K562 (cell line): ENCODE measurements around the gene AQP6. TPM values are rescaled to one million over a fixed set of nuclear protein-coding genes. Genes with fewer than 3 reads are reported as not detected.

Source experiments
- ATAC-seq: fragments of 200-7000 bp; cut with Tn5 transposase; 3 replicates; pipeline ENCODE4 v1.9.1; 2020; ENCODE audit warnings: moderate library complexity
- BruUV-seq: library from RNA; stranded (reverse); fragments of 400-500 nt; replicated peaks from 2 replicates; lab custom pipeline; 2021; lab: Mats Ljungman, UMichigan
- CTCF ChIA-PET: fragments of 300-600 bp; formaldehyde crosslinking; extraction: SDS; loops from one replicate; lab custom pipeline; 2021; ENCODE audit warnings: low intra/inter-chr PET ratio; lab: Yijun Ruan, JAX
- POLR2A ChIA-PET: fragments of 300-600, 350-650 bp; sonication (Branson Sonifier 250); formaldehyde crosslinking; extraction: SDS; loops from one replicate; lab custom pipeline; 2021; ENCODE audit warnings: antibody characterized with exemption, inconsistent platforms; lab: Yijun Ruan, JAX
- DNase-seq, 4 experiments: peaks; one replicate each; pipeline versions ENCODE4 v3.0.0 to v3.0.0-alpha.2; 2011 to 2018; ENCODE audit warnings: low spot score in 3 of 4, mixed read lengths in 3 of 4; ENCODE audit errors: extremely low read depth in 1 of 4
- FAIRE-seq: peaks from 2 replicates; lab custom pipeline; 2011; peaks lifted over from hg19 to GRCh38; lab: Jason Lieb, UNC
- H2AFZ ChIP-seq: 2 replicates; pipeline ENCODE4 v1.6.0; 2011; ENCODE audit warnings: low read depth, low read length, control low read depth, inconsistent platforms
- H3K27ac ChIP-seq: fragments of 200-600 bp; 3 replicates; pipeline ENCODE4 v1.8.0; 2011; ENCODE audit warnings: low read depth, mild to moderate bottlenecking, control low read depth, inconsistent platforms, low read length, moderate library complexity, mixed read lengths; ENCODE audit errors: extremely low read depth
- H3K27me3 ChIP-seq, 2 experiments: fragments of 300-600 bp in 1 of 2; 2 replicates in 1 of 2; 3 replicates in 1 of 2; pipeline versions ENCODE4 v1.6.0 to v1.8.0; 2011; ENCODE audit warnings: inconsistent platforms in 2 of 2, low read length in 2 of 2, mild to moderate bottlenecking in 1 of 2, mixed read lengths in 1 of 2, moderate library complexity in 1 of 2; ENCODE audit not compliant: control insufficient read depth in 2 of 2, insufficient read depth in 2 of 2
- H3K36me3 ChIP-seq: fragments of 300-600 bp; 3 replicates; pipeline ENCODE4 v1.8.0; 2011; ENCODE audit warnings: mild to moderate bottlenecking, low read length, inconsistent platforms; ENCODE audit not compliant: control insufficient read depth, insufficient read depth
- H3K4me1 ChIP-seq, 2 experiments: fragments of 200-600 bp in 1 of 2; replicated peaks in 1 of 2; 2 replicates in 1 of 2; 3 replicates in 1 of 2; pipeline versions ENCODE4 v1.5.1 to v1.8.0; 2011; ENCODE audit warnings: inconsistent platforms in 2 of 2, low read length in 2 of 2, mild to moderate bottlenecking in 1 of 2, mixed read lengths in 1 of 2, moderate library complexity in 1 of 2; ENCODE audit not compliant: control insufficient read depth in 2 of 2, insufficient read depth in 2 of 2
- H3K4me2 ChIP-seq: 2 replicates; pipeline ENCODE4 v1.6.1; 2011; ENCODE audit warnings: low read length, control low read depth, inconsistent platforms, mixed read lengths; ENCODE audit not compliant: insufficient read depth
- H3K4me3 ChIP-seq: fragments of 200-600 bp; sonication (generic), shearing (Covaris generic); 2 replicates; pipeline ENCODE4 v1.5.1; 2016; ENCODE audit warnings: control low read depth, inconsistent platforms
- H3K79me2 ChIP-seq: fragments of 200-600 bp; 3 replicates; pipeline ENCODE4 v1.8.0; 2011; ENCODE audit warnings: low read length, inconsistent platforms; ENCODE audit not compliant: control insufficient read depth, insufficient read depth
- H3K9ac ChIP-seq, 2 experiments: 2 replicates each; pipeline versions ENCODE4 v1.6.0 to v1.6.1; 2011; ENCODE audit warnings: low read depth in 2 of 2, low read length in 2 of 2, control low read depth in 1 of 2, inconsistent platforms in 1 of 2, mild to moderate bottlenecking in 1 of 2, mixed read lengths in 1 of 2; ENCODE audit not compliant: insufficient read depth in 1 of 2
- H3K9me1 ChIP-seq: one replicate; pipeline ENCODE4 v1.6.0; 2011; ENCODE audit warnings: inconsistent platforms, mild to moderate bottlenecking, low read length, moderate library complexity; ENCODE audit not compliant: control insufficient read depth, insufficient read depth
- H3K9me3 ChIP-seq: replicated peaks from 2 replicates; pipeline ENCODE4 v1.5.1; 2011; ENCODE audit warnings: low read depth, low read length, inconsistent platforms; ENCODE audit not compliant: control insufficient read depth, insufficient read depth
- H4K20me1 ChIP-seq: replicated peaks from 2 replicates; pipeline ENCODE4 v1.6.1; 2011; ENCODE audit warnings: low read length, inconsistent platforms, mixed read lengths; ENCODE audit not compliant: control insufficient read depth, insufficient read depth
- ARHGAP35 ChIP-seq: fragments of 450-650 bp; IDR thresholded peaks from 2 replicates; pipeline ENCODE4 v1.6.1; 2018; ENCODE audit not compliant: partially characterized antibody
- CGGBP1 ChIP-seq: fragments of 250-450 bp; sonication (Bioruptor Pico); IDR thresholded peaks from 2 replicates; pipeline ENCODE4 v1.9.0; 2021; ENCODE audit warnings: mild to moderate bottlenecking
- CHD2 ChIP-seq: IDR thresholded peaks from 2 replicates; pipeline ENCODE4 v1.6.1; 2011; ENCODE audit warnings: low read depth, low read length
- DPF2 ChIP-seq: fragments of 450-650 bp; IDR thresholded peaks from 2 replicates; pipeline ENCODE4 v1.6.1; 2016
- FOS ChIP-seq: IDR thresholded peaks from 3 replicates; pipeline ENCODE4 v1.6.1; 2011; ENCODE audit not compliant: insufficient read length; ENCODE audit errors: extremely low read depth
- GATA2 ChIP-seq: sonication (generic); formaldehyde crosslinking; IDR thresholded peaks from 2 replicates; pipeline ENCODE4 v1.4.0; 2020; ENCODE audit warnings: mild to moderate bottlenecking, missing genetic modification reagents
- MECOM ChIP-seq: fragments of 250-450 bp; sonication (Bioruptor Pico); IDR thresholded peaks from 2 replicates; pipeline ENCODE4 v1.8.0; 2022; ENCODE audit warnings: inconsistent platforms
- MLLT1 ChIP-seq, 2 experiments: fragments of 450-650 bp; IDR thresholded peaks; 2 replicates each; pipeline ENCODE4 v1.6.1; 2016
- SMAD3 ChIP-seq: fragments of 450-650 bp; formaldehyde crosslinking; conservative IDR thresholded peaks from 2 replicates; pipeline ENCODE4 v1.4.0; 2020; ENCODE audit warnings: mild to moderate bottlenecking
- STAT6 ChIP-seq: sonication (generic); formaldehyde crosslinking; IDR thresholded peaks from 2 replicates; pipeline ENCODE4 v1.8.1; 2023; ENCODE audit warnings: mild to moderate bottlenecking, missing genetic modification reagents
- ZNF175 ChIP-seq: fragments of 200-800 bp; sonication (Bioruptor generic); IDR thresholded peaks from 2 replicates; pipeline ENCODE4 v1.6.1; 2016; ENCODE audit warnings: low read depth, mild to moderate bottlenecking, missing genetic modification characterization, missing compliant biosample characterization
- WGBS: fragments of 100-300 bp; shearing (Covaris generic); methylation state at CpG from one replicate; pipeline ENCODE4 v1.1.6; 2016; ENCODE audit warnings: low coverage, mixed read lengths; ENCODE audit not compliant: insufficient coverage; ENCODE audit errors: missing lambda C conversion rate; 5-methylcytosine and 5-hydroxymethylcytosine counted together
- in situ Hi-C: fragments of 300-500 bp; cut with MboI; formaldehyde crosslinking; loops from 4 replicates; pipeline ENCODE4 v1.15.0; 2018; ENCODE audit warnings: inconsistent platforms, mixed read lengths
- intact Hi-C: fragments of 100-400 bp; cut with micrococcal nuclease; formaldehyde crosslinking; loops from 2 replicates; pipeline ENCODE4 v1.14.2; 2022
- polyA plus RNA-seq, 8 experiments: library from polyadenylated mRNA; depleted of rRNA in 4 of 8; stranded (reverse) in 5 of 8; unstranded in 3 of 8; fragments of >200 nt; fragmentation: Nextera tagmentation in 2 of 8; fragmentation: Illumina TruSeq in 1 of 8; extraction: Ambion mirVana in 2 of 8; extraction: Trizol in 1 of 8; gene quantifications; 2 replicates each; pipeline versions ENCODE4 v1.2.1 to v1.2.3, GENCODE V29; 2011 to 2014; ENCODE audit warnings: inconsistent platforms in 1 of 8, missing spikeins in 1 of 8
- total RNA-seq, 7 experiments: library from RNA; depleted of rRNA in 6 of 7; stranded (reverse); fragments of >200 nt in 6 of 7; fragmentation: Illumina TruSeq in 2 of 7; extraction: Trizol in 2 of 7; gene quantifications; 2 replicates each; pipeline versions ENCODE4 v1.2.1 to v1.2.3, GENCODE V29; 2011 to 2021; ENCODE audit warnings: low replicate concordance in 1 of 7

AQP6 gene
- total and polyA plus RNA-seq, 9 of the 15 experiments (the other 6 are each of a cell fraction or from before 2014, with no cell fraction given): 0.05 to 0.12 TPM; not detected in 7

GRCh38 chr12:49944046-49944445 lies 28.7 kb upstream of the AQP6 start:
- no peaks in the 10 kb centered on the region for H3K9me3 ChIP-seq
- H3K4me3 ChIP-seq: no peak overlapping the region
- BruUV-seq: no TSS peak
- H4K20me1 ChIP-seq: no peaks in the 10 kb centered on the region
- TF ChIP-seq ARHGAP35: no peak
- TF ChIP-seq ZNF175: no peak
- no peak for TF ChIP-seq SMAD3 (CRISPR knock-in tag)
- TF ChIP-seq DPF2: no peak
- TF ChIP-seq GATA2: no peak
- no peak for TF ChIP-seq MLLT1 (IDR thresholded peaks at IDR 0.05)
- no peak for TF ChIP-seq FOS
- no peak for TF ChIP-seq MECOM (CRISPR knock-in tag)
- no peak for TF ChIP-seq CGGBP1 (CRISPR knock-in tag)
- TF ChIP-seq STAT6: no peak
- no peak for TF ChIP-seq CHD2
- peaks cover 13 to 14% of the 10 kb centered on the region in 2 experiments; a peak in 4 of 5 replicates for H3K4me1 ChIP-seq
- no peaks in the 10 kb centered on the region for H3K36me3 ChIP-seq
- FAIRE-seq (no peak), ATAC-seq (no peak), DNase-seq (no peak)
- in situ Hi-C loops: no loop called here
- H2AFZ ChIP-seq: no peak overlapping the region
- intact Hi-C loops: no loop called here
- H3K27me3 ChIP-seq: no peaks in the 10 kb centered on the region
- H3K79me2 ChIP-seq: no peaks in the 10 kb centered on the region
- POLR2A ChIA-PET: no interaction called here
- 71% methylated on average over 5 of the region's 5 CpGs for WGBS
- no peaks in the 10 kb centered on the region for H3K9me1 ChIP-seq
- H3K9ac ChIP-seq: peak overlapping the region in 1 of 2 experiments; percentile 46; a peak in 1 of 4 replicates
- no peak overlapping the region for H3K4me2 ChIP-seq
- no peak overlapping the region for H3K27ac ChIP-seq
- CTCF ChIA-PET: no interaction called here
